Measurements from ENCODE around the gene ARMC3. TPM values are rescaled to one million over a fixed set of nuclear protein-coding genes. Genes with fewer than 3 reads are reported as not detected.

The ARMC3 gene
- total and polyA plus RNA-seq, 9 of the 15 experiments (the other 6 are each of a cell fraction or from before 2014, with no cell fraction given), result 0.33 to 1.1 (median 0.62) TPM

DNA sequence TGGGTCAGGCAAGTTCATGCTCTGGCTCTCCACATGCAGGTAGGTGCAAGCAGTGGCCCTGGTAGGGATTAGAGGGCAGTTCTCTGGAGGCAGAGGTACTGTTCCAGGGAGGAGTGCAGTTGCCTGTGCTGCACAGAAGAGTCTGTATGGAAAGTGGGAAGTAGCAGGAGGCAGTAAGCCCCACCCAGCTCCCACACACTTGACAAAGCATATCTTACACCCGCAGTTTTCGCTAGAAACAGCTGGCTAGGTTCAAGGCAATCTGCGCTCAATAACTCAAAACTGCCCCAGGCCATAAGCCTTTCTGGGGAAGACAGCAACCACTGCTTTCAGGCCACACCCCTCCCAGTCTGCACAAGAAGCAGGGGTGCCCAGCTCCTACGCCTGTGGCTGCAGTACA lies 33.1 kb upstream of the ARMC3 start (continued):
- peak; percentile 29 to 90; a peak in 2 of 4 replicates for TF ChIP-seq RCOR1 (IDR thresholded peaks at IDR 0.05; ENCODE audit: borderline replicate concordance in 1 of 2, low read depth in 2 of 2, low read length in 2 of 2)
- no peak for TF ChIP-seq KHSRP (IDR thresholded peaks at IDR 0.05)
- peak; percentile 79 for TF ChIP-seq CBFA2T3 (IDR thresholded peaks at IDR 0.05)
- TF ChIP-seq, protein P1, sequence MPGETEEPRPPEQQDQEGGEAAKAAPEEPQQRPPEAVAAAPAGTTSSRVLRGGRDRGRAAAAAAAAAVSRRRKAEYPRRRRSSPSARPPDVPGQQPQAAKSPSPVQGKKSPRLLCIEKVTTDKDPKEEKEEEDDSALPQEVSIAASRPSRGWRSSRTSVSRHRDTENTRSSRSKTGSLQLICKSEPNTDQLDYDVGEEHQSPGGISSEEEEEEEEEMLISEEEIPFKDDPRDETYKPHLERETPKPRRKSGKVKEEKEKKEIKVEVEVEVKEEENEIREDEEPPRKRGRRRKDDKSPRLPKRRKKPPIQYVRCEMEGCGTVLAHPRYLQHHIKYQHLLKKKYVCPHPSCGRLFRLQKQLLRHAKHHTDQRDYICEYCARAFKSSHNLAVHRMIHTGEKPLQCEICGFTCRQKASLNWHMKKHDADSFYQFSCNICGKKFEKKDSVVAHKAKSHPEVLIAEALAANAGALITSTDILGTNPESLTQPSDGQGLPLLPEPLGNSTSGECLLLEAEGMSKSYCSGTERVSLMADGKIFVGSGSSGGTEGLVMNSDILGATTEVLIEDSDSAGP (CRISPR knock-in tag; IDR thresholded peaks at IDR 0.05), result no peak
- TF ChIP-seq, protein P2, sequence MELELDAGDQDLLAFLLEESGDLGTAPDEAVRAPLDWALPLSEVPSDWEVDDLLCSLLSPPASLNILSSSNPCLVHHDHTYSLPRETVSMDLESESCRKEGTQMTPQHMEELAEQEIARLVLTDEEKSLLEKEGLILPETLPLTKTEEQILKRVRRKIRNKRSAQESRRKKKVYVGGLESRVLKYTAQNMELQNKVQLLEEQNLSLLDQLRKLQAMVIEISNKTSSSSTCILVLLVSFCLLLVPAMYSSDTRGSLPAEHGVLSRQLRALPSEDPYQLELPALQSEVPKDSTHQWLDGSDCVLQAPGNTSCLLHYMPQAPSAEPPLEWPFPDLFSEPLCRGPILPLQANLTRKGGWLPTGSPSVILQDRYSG (tag; conservative IDR thresholded peaks at IDR 0.05; ENCODE audit: low read depth), result no peak
- TF ChIP-seq, protein P3, sequence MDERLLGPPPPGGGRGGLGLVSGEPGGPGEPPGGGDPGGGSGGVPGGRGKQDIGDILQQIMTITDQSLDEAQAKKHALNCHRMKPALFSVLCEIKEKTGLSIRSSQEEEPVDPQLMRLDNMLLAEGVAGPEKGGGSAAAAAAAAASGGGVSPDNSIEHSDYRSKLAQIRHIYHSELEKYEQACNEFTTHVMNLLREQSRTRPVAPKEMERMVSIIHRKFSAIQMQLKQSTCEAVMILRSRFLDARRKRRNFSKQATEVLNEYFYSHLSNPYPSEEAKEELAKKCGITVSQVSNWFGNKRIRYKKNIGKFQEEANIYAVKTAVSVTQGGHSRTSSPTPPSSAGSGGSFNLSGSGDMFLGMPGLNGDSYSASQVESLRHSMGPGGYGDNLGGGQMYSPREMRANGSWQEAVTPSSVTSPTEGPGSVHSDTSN (CRISPR knock-in tag; IDR thresholded peaks at IDR 0.05; ENCODE audit: low read depth), result no peak
- TF ChIP-seq, protein P3 (tag; conservative IDR thresholded peaks at IDR 0.05; ENCODE audit: low read depth), result peak; percentile 48; the same call in 1 of the 2 replicates
- TF ChIP-seq TFAM (CRISPR knock-in tag; conservative IDR thresholded peaks at IDR 0.05), result no peak
- no peak for TF ChIP-seq NEUROD1 (IDR thresholded peaks at IDR 0.05; ENCODE audit: borderline replicate concordance, low read depth, low read length, partially characterized antibody)
- TF ChIP-seq ZBED1 (IDR thresholded peaks at IDR 0.05), result no peak
- no peak for TF ChIP-seq RBBP5 (IDR thresholded peaks at IDR 0.05; ENCODE audit: borderline replicate concordance, insufficient read depth, low read length, poor library complexity, severe bottlenecking)
- no peak for TF ChIP-seq ERF (CRISPR knock-in tag; IDR thresholded peaks at IDR 0.05)
- TF ChIP-seq ZNF282 (CRISPR knock-in tag; IDR thresholded peaks at IDR 0.05), result no peak
- TF ChIP-seq, protein P4, sequence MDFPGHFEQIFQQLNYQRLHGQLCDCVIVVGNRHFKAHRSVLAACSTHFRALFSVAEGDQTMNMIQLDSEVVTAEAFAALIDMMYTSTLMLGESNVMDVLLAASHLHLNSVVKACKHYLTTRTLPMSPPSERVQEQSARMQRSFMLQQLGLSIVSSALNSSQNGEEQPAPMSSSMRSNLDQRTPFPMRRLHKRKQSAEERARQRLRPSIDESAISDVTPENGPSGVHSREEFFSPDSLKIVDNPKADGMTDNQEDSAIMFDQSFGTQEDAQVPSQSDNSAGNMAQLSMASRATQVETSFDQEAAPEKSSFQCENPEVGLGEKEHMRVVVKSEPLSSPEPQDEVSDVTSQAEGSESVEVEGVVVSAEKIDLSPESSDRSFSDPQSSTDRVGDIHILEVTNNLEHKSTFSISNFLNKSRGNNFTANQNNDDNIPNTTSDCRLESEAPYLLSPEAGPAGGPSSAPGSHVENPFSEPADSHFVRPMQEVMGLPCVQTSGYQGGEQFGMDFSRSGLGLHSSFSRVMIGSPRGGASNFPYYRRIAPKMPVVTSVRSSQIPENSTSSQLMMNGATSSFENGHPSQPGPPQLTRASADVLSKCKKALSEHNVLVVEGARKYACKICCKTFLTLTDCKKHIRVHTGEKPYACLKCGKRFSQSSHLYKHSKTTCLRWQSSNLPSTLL (IDR thresholded peaks at IDR 0.05), result no peak
- no peak for TF ChIP-seq ZFP1 (CRISPR knock-in tag; IDR thresholded peaks at IDR 0.05)
- no peak for TF ChIP-seq BHLHE40 (IDR thresholded peaks at IDR 0.05; ENCODE audit: low read length)
- peak; percentile 74 for TF ChIP-seq ARID1B (IDR thresholded peaks at IDR 0.05)
- peak; percentile 12; the same call in 1 of the 2 replicates for TF ChIP-seq CREM (IDR thresholded peaks at IDR 0.05; ENCODE audit: low read depth)
- TF ChIP-seq ZNF76 (CRISPR knock-in tag; IDR thresholded peaks at IDR 0.05; ENCODE audit: borderline replicate concordance), result no peak
- no peak for TF ChIP-seq FOSL1 (tag; conservative IDR thresholded peaks at IDR 0.05)
- TF ChIP-seq NFE2 (IDR thresholded peaks at IDR 0.05; ENCODE audit: low read depth), result peak; percentile 24; the same call in 1 of the 2 replicates
- no peak for TF ChIP-seq GTF2E2 (tag; IDR thresholded peaks at IDR 0.05)
- TF ChIP-seq SPI1 (IDR thresholded peaks at IDR 0.05; ENCODE audit: borderline replicate concordance, low read depth, low read length), result no peak
- TF ChIP-seq MTA2 (IDR thresholded peaks at IDR 0.05; ENCODE audit: low read depth), result peak; percentile 58; the same call in 1 of the 2 replicates
- no peak for TF ChIP-seq ZBTB1 (CRISPR knock-in tag; IDR thresholded peaks at IDR 0.05; ENCODE audit: borderline replicate concordance, low read depth)

Data from K562 (cell line).